Activated T-helper 1 cell treated with Interleukin-2 at 50 U/mL for 16 hours (primary cell): ENCODE data around the gene WSCD1.

Experiments
- DNase-seq: peaks from one replicate; pipeline ENCODE4 v3.0.0-alpha.2; 2020; ENCODE audit warnings: low read depth

Gene WSCD1

GRCh38 chr17:6059406-6059805 is 10.8 kb upstream of the WSCD1 start:
- no peak for DNase-seq

GRCh38 chr17:6061290-6061689 is 8.9 kb upstream of the WSCD1 start:
- DNase-seq, result no peak

- no peak for DNase-seq
Observed at GRCh38 chr17:6064868-6065267, 5.3 kb upstream of the WSCD1 start.

- no peak for DNase-seq
Observed at GRCh38 chr17:6065351-6065750, 4.8 kb upstream of the WSCD1 start.

- DNase-seq, result no peak
Observed at GRCh38 chr17:6066183-6066948, 3.8 kb upstream of the WSCD1 start.

- no peak for DNase-seq
Observed at GRCh38 chr17:6067060-6067459, 3.1 kb upstream of the WSCD1 start.

GRCh38 chr17:6070430-6070912 is 292 bp downstream of the WSCD1 start:
- no peak for DNase-seq

GRCh38 chr17:6070913-6071511 is 833 bp downstream of the WSCD1 start:
- DNase-seq, result no peak

- DNase-seq, result no peak
Observed at GRCh38 chr17:6071528-6072065, 1.4 kb downstream of the WSCD1 start.

- no peak for DNase-seq
Observed at GRCh38 chr17:6072157-6072556, 2.0 kb downstream of the WSCD1 start.

- no peak for DNase-seq
Observed at GRCh38 chr17:6072611-6073010, 2.4 kb downstream of the WSCD1 start.

- DNase-seq, result no peak
Observed at GRCh38 chr17:6073620-6074019, 3.4 kb downstream of the WSCD1 start.

GRCh38 chr17:6075050-6075449 is 4.9 kb downstream of the WSCD1 start:
- DNase-seq, result no peak

- DNase-seq, result no peak
Observed at GRCh38 chr17:6075845-6076244, 5.7 kb downstream of the WSCD1 start.

- no peak for DNase-seq
Observed at GRCh38 chr17:6077752-6078151, 7.6 kb downstream of the WSCD1 start.

GRCh38 chr17:6078458-6078871 is 8.3 kb downstream of the WSCD1 start:
- no peak for DNase-seq

- no peak for DNase-seq
Observed at GRCh38 chr17:6079155-6079888, 9.1 kb downstream of the WSCD1 start.

GRCh38 chr17:6079960-6080359 is 9.8 kb downstream of the WSCD1 start:
- no peak for DNase-seq

- no peak for DNase-seq
Observed at GRCh38 chr17:6080711-6081430, 10.7 kb downstream of the WSCD1 start.

- no peak for DNase-seq
Observed at GRCh38 chr17:6082335-6082734, 12.2 kb downstream of the WSCD1 start.

- DNase-seq, result no peak
Observed at GRCh38 chr17:6084311-6085161, 14.4 kb downstream of the WSCD1 start.
